H9 (cell line): Measurements from ENCODE around the gene CAMKK1. TPM values are rescaled to one million over a fixed set of nuclear protein-coding genes. Genes with fewer than 3 reads are reported as not detected.

Experiments
- DNase-seq: peaks from one replicate; pipeline ENCODE4 v3.0.0-alpha.2; 2017
- H2AFZ ChIP-seq: one replicate; pipeline ENCODE4 v1.6.1; 2013; ENCODE audit warnings: mild to moderate bottlenecking, low read length, control low read depth, moderate library complexity
- H2AK5ac ChIP-seq: 2 replicates; pipeline ENCODE4 v1.6.1; 2013; ENCODE audit warnings: low read length, control low read depth, mixed read lengths; ENCODE audit not compliant: insufficient read length
- H2BK120ac ChIP-seq: one replicate; pipeline ENCODE4 v1.6.1; 2013; ENCODE audit warnings: low read depth, mild to moderate bottlenecking, low read length, control low read depth, inconsistent platforms; ENCODE audit not compliant: poor library complexity, severe bottlenecking
- H2BK12ac ChIP-seq: 2 replicates; pipeline ENCODE4 v1.6.1; 2013; ENCODE audit warnings: low read length, control low read depth, mixed read lengths, low read depth; ENCODE audit not compliant: insufficient read length
- H2BK15ac ChIP-seq: 2 replicates; pipeline ENCODE4 v1.6.1; 2013; ENCODE audit warnings: low read depth, low read length, control low read depth
- H2BK20ac ChIP-seq: one replicate; pipeline ENCODE4 v1.6.1; 2013; ENCODE audit warnings: low read depth, mild to moderate bottlenecking, low read length, control low read depth, inconsistent platforms; ENCODE audit not compliant: poor library complexity, severe bottlenecking
- H2BK5ac ChIP-seq: 2 replicates; pipeline ENCODE4 v1.6.1; 2013; ENCODE audit warnings: low read length, control low read depth, mixed read lengths; ENCODE audit not compliant: insufficient read length
- H3K14ac ChIP-seq: 2 replicates; pipeline ENCODE4 v1.6.1; 2013; ENCODE audit warnings: low read length, control low read depth; ENCODE audit not compliant: insufficient read depth
- H3K18ac ChIP-seq: 2 replicates; pipeline ENCODE4 v1.6.1; 2013; ENCODE audit warnings: low read depth, mild to moderate bottlenecking, mixed read lengths, low read length, control low read depth; ENCODE audit not compliant: insufficient read length
- H3K23ac ChIP-seq: 2 replicates; pipeline ENCODE4 v1.6.1; 2013; ENCODE audit warnings: low read length, control low read depth, mixed read lengths, low read depth; ENCODE audit not compliant: insufficient read length
- H3K23me2 ChIP-seq: 2 replicates; pipeline ENCODE4 v1.6.1; 2013; ENCODE audit warnings: low read depth, mild to moderate bottlenecking, mixed read lengths, low read length, control low read depth; ENCODE audit not compliant: insufficient read length, poor library complexity, severe bottlenecking
- H3K27ac ChIP-seq: 2 replicates; pipeline ENCODE4 v1.5.1; 2013; ENCODE audit warnings: low read length, control low read depth, mixed read lengths, low read depth; ENCODE audit not compliant: insufficient read length
- H3K27me3 ChIP-seq: 2 replicates; pipeline ENCODE4 v1.6.1; 2013; ENCODE audit warnings: low read length, control low read depth, inconsistent platforms; ENCODE audit not compliant: insufficient read depth
- H3K4ac ChIP-seq: 2 replicates; pipeline ENCODE4 v1.6.1; 2013; ENCODE audit warnings: low read depth, mild to moderate bottlenecking, control low read depth, inconsistent platforms, low read length, moderate library complexity
- H3K4me1 ChIP-seq: 2 replicates; pipeline ENCODE4 v1.6.1; 2013; ENCODE audit warnings: low read length, control low read depth, inconsistent platforms; ENCODE audit not compliant: insufficient read depth
- H3K4me2 ChIP-seq: 2 replicates; pipeline ENCODE4 v1.6.1; 2013; ENCODE audit warnings: low read length, control low read depth, mixed read lengths; ENCODE audit not compliant: insufficient read length, insufficient read depth
- H3K56ac ChIP-seq: 2 replicates; pipeline ENCODE4 v1.6.1; 2013; ENCODE audit warnings: low read depth, mild to moderate bottlenecking, mixed read lengths, low read length, control low read depth; ENCODE audit not compliant: insufficient read length
- H3K79me1 ChIP-seq: 2 replicates; pipeline ENCODE4 v1.6.1; 2013; ENCODE audit warnings: low read depth, mild to moderate bottlenecking, moderate library complexity, low read length, control low read depth, inconsistent platforms; ENCODE audit not compliant: insufficient read depth, poor library complexity, severe bottlenecking
- H3K79me2 ChIP-seq: 2 replicates; pipeline ENCODE4 v1.6.1; 2013; ENCODE audit warnings: low read length, control low read depth, inconsistent platforms; ENCODE audit not compliant: insufficient read depth
- H3K9ac ChIP-seq: 2 replicates; pipeline ENCODE4 v1.6.1; 2013; ENCODE audit warnings: low read length, control low read depth, mixed read lengths; ENCODE audit not compliant: insufficient read length; ENCODE audit errors: extremely low read depth
- H3K9me3 ChIP-seq: one replicate; pipeline ENCODE4 v1.6.1; 2013; ENCODE audit warnings: low read depth, low read length, inconsistent platforms; ENCODE audit not compliant: control insufficient read depth
- H3T11ph ChIP-seq: one replicate; pipeline ENCODE4 v1.6.1; 2013; ENCODE audit warnings: mild to moderate bottlenecking, low read length, control low read depth, inconsistent platforms
- H4K20me1 ChIP-seq: one replicate; pipeline ENCODE4 v1.6.1; 2013; ENCODE audit not compliant: control insufficient read depth, insufficient read length, insufficient read depth
- H4K5ac ChIP-seq: 2 replicates; pipeline ENCODE4 v1.6.1; 2013; ENCODE audit warnings: low read depth, mild to moderate bottlenecking, mixed read lengths, low read length, control low read depth; ENCODE audit not compliant: insufficient read length
- H4K8ac ChIP-seq: replicated peaks from 2 replicates; pipeline ENCODE4 v1.6.1; 2013; ENCODE audit warnings: low read length, control low read depth, mixed read lengths, low read depth; ENCODE audit not compliant: insufficient read length
- H4K91ac ChIP-seq: 2 replicates; pipeline ENCODE4 v1.6.1; 2013; ENCODE audit warnings: low read depth, mild to moderate bottlenecking, moderate library complexity, mixed read lengths, low read length, control low read depth; ENCODE audit not compliant: insufficient read length
- H3K27ac Mint-ChIP-seq, 3 experiments: 2 replicates in 2 of 3; 3 replicates in 1 of 3; pipeline ENCODE4 v1.8.0; 2020 to 2021; ENCODE audit warnings: mixed read lengths in 3 of 3, mild to moderate bottlenecking in 1 of 3, moderate library complexity in 1 of 3
- H3K27me3 Mint-ChIP-seq: 2 replicates; pipeline ENCODE4 v1.8.0; 2021; ENCODE audit warnings: low read depth, mild to moderate bottlenecking, moderate library complexity, mixed read lengths
- H3K36me3 Mint-ChIP-seq, 3 experiments: 2 replicates in 2 of 3; 3 replicates in 1 of 3; pipeline ENCODE4 v1.8.0; 2020 to 2021; ENCODE audit warnings: low read depth in 3 of 3, mixed read lengths in 3 of 3; ENCODE audit not compliant: insufficient read depth in 1 of 3
- H3K4me1 Mint-ChIP-seq, 2 experiments: 2 replicates each; pipeline ENCODE4 v1.8.0; 2020; ENCODE audit warnings: mixed read lengths in 2 of 2
- H3K4me3 Mint-ChIP-seq, 2 experiments: 2 replicates in 1 of 2; 3 replicates in 1 of 2; pipeline ENCODE4 v1.8.0; 2020 to 2021; ENCODE audit warnings: mild to moderate bottlenecking in 2 of 2, mixed read lengths in 2 of 2, moderate library complexity in 1 of 2
- H3K9me3 Mint-ChIP-seq, 2 experiments: 2 replicates in 1 of 2; 3 replicates in 1 of 2; pipeline ENCODE4 v1.8.0; 2020; ENCODE audit warnings: mild to moderate bottlenecking in 2 of 2, mixed read lengths in 2 of 2, moderate library complexity in 1 of 2
- WGBS: extraction: QIAGEN DNeasy Blood & Tissue Kit; methylation state at CpG from one replicate; pipeline ENCODE4 v1.1.7; 2013; ENCODE audit warnings: missing lambda C conversion rate, low lambda C conversion rate, mixed read lengths; ENCODE audit not compliant: insufficient read length; ENCODE audit errors: extremely low coverage; 5-methylcytosine and 5-hydroxymethylcytosine counted together
- total RNA-seq: library from RNA; stranded (reverse); gene quantifications from 2 replicates; pipeline ENCODE4 v1.2.1, GENCODE V29; 2021
- TF ChIP-seq, protein P1 (sequence below): fragments of 200-600 bp; sonication (generic); conservative IDR thresholded peaks from 3 replicates; pipeline ENCODE4 v1.8.0; 2021; ENCODE audit warnings: antibody characterized with exemption, mild to moderate bottlenecking

CAMKK1 gene
- total RNA-seq, 1 experiment from 2014 or later: 6.7 TPM

DNA sequence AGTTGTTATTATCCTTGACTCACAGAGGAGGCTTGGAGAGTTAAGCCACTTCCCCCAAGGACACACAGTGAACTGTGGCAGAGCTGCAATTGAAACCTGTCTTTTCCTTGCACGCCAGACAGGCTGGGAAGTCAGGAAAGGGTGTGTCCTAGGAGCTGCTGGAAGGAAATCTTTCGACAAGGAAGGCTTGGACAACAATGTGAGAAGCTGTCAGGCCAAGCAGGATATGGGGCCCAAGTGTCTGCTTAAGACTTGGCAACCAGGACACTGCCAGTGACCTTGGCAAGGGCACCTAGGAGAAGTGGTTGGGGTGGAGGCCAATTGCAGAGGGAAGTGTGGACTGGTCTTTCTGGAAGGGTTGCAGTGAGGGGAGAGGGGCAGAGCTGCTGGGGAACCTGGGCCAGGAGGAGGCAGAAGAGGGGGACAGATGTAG, 2.1 kb upstream of the CAMKK1 start:
- H3K56ac ChIP-seq: no peak overlapping the region
- no peak overlapping the region for H3K4ac ChIP-seq
- H2BK15ac ChIP-seq: no peak overlapping the region
- no peak overlapping the region for H4K91ac ChIP-seq
- H3K9ac ChIP-seq: no peak overlapping the region
- H3K23me2 ChIP-seq: peaks cover 6% of the 10 kb centered on the region
- no peak for DNase-seq
- no peak overlapping the region for H3K4me3 Mint-ChIP-seq
- peaks cover 27 to 31% of the 10 kb centered on the region in 2 experiments for H3K4me1 Mint-ChIP-seq
- H3K79me2 ChIP-seq: no peaks in the 10 kb centered on the region
- H3T11ph ChIP-seq: no peak overlapping the region
- H3K4me1 ChIP-seq: peaks cover 2% of the 10 kb centered on the region; the same call in 1 of the 2 replicates
- H3K9me3 ChIP-seq: no peaks in the 10 kb centered on the region
- no peak overlapping the region for H3K18ac ChIP-seq
- TF ChIP-seq, protein P1, sequence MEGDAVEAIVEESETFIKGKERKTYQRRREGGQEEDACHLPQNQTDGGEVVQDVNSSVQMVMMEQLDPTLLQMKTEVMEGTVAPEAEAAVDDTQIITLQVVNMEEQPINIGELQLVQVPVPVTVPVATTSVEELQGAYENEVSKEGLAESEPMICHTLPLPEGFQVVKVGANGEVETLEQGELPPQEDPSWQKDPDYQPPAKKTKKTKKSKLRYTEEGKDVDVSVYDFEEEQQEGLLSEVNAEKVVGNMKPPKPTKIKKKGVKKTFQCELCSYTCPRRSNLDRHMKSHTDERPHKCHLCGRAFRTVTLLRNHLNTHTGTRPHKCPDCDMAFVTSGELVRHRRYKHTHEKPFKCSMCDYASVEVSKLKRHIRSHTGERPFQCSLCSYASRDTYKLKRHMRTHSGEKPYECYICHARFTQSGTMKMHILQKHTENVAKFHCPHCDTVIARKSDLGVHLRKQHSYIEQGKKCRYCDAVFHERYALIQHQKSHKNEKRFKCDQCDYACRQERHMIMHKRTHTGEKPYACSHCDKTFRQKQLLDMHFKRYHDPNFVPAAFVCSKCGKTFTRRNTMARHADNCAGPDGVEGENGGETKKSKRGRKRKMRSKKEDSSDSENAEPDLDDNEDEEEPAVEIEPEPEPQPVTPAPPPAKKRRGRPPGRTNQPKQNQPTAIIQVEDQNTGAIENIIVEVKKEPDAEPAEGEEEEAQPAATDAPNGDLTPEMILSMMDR: no peak
- H2BK12ac ChIP-seq: no peak overlapping the region
- no CpG with 5 or more reads among the region's 2 CpGs for WGBS
- no peaks in the 10 kb centered on the region for H3K79me1 ChIP-seq
- H3K4me2 ChIP-seq: no peak overlapping the region
- H2AFZ ChIP-seq: no peak overlapping the region
- no peaks in the 10 kb centered on the region for H3K36me3 Mint-ChIP-seq
- H3K14ac ChIP-seq: no peak overlapping the region
- H2BK5ac ChIP-seq: no peak overlapping the region
- H3K27me3 ChIP-seq: no peaks in the 10 kb centered on the region; the same call in 1 of the 2 replicates
- H3K27ac ChIP-seq: no peak overlapping the region
- H4K8ac ChIP-seq: no peak overlapping the region
- H3K27ac Mint-ChIP-seq: no peak overlapping the region
- no peak overlapping the region for H2AK5ac ChIP-seq
- no peak overlapping the region for H3K23ac ChIP-seq
- H3K9me3 Mint-ChIP-seq: no peaks in the 10 kb centered on the region
- no peak overlapping the region for H2BK20ac ChIP-seq
- no peak overlapping the region for H2BK120ac ChIP-seq
- H4K20me1 ChIP-seq: no peaks in the 10 kb centered on the region
- peaks cover 12% of the 10 kb centered on the region for H3K27me3 Mint-ChIP-seq
- no peak overlapping the region for H4K5ac ChIP-seq
